ENCODE measurements around the gene CLDN22. TPM values are rescaled to one million over a fixed set of nuclear protein-coding genes. Genes with fewer than 3 reads are reported as not detected.
A peak's percentile ranks its signal among the peaks of the same experiment; 100 is the strongest.

The CLDN22 gene
- total and polyA plus RNA-seq, 2 of the 8 experiments (the other 6 are each of a cell fraction or from before 2014, with no cell fraction given) = not detected

- H3K4me3 ChIP-seq (ENCODE audit: extremely low read depth in 1 of 4, insufficient read depth in 2 of 4, low read depth in 3 of 4, low read length in 4 of 4) = no peak overlapping the region
- no peaks in the 10 kb centered on the region for H3K36me3 ChIP-seq (ENCODE audit: control insufficient read depth in 2 of 4, insufficient read depth in 4 of 4, low read length in 3 of 4)
- H3K27ac ChIP-seq (ENCODE audit: low read depth, low read length) = no peak overlapping the region
- no peak overlapping the region for H2AK5ac ChIP-seq (ENCODE audit: low read depth, low read length)
- TF ChIP-seq KDM4A (IDR thresholded peaks at IDR 0.05; ENCODE audit: low read depth, low read length, severe bottlenecking) (no peak), ASH2L (IDR thresholded peaks at IDR 0.05; ENCODE audit: low read length) (no peak), RXRA (IDR thresholded peaks at IDR 0.05; ENCODE audit: insufficient read depth, low read depth, low read length) (no peak), SIX5 (IDR thresholded peaks at IDR 0.05; ENCODE audit: low read depth, low read length) (no peak), KDM5A (IDR thresholded peaks at IDR 0.05; ENCODE audit: low read length) (no peak), SIRT6 (IDR thresholded peaks at IDR 0.05; ENCODE audit: low read length) (no peak), RBBP5 (IDR thresholded peaks at IDR 0.05; ENCODE audit: borderline replicate concordance, low read depth, low read length) (no peak), JUND (IDR thresholded peaks at IDR 0.05; ENCODE audit: low read length) (no peak), BACH1 (IDR thresholded peaks at IDR 0.05; ENCODE audit: low read length) (no peak), BCL11A (IDR thresholded peaks at IDR 0.05; ENCODE audit: low read depth in 2 of 2, low read length in 2 of 2) (no peak)
- H3K4me2 ChIP-seq (ENCODE audit: insufficient read depth in 1 of 2, low read depth in 2 of 2, low read length in 2 of 2) = no peak overlapping the region
- H2BK12ac ChIP-seq (ENCODE audit: low read depth, low read length) = no peak overlapping the region
- peak overlapping the region; percentile 86; the same call in 1 of the 2 replicates for H4K8ac ChIP-seq (ENCODE audit: extremely low read depth, insufficient read depth, low read length)
- no peak overlapping the region for H2BK120ac ChIP-seq (replicated peaks; ENCODE audit: low read depth, low read length)
- no peak overlapping the region for H3K4ac ChIP-seq (replicated peaks; ENCODE audit: insufficient read length, low read depth, low read length)
- H4K20me1 ChIP-seq (replicated peaks in 1 of 2; ENCODE audit: control insufficient read depth in 1 of 2, insufficient read depth in 2 of 2, low read length in 2 of 2) = no peaks in the 10 kb centered on the region
- DNase-seq (ENCODE audit: low read depth in 1 of 2, low spot score in 2 of 2) (no peak), FAIRE-seq (no peak)
- H4K5ac ChIP-seq (ENCODE audit: insufficient read length, low read depth, low read length) = no peak overlapping the region
- POLR2A ChIA-PET (ENCODE audit: partially characterized antibody) = no interaction called here
- H3K14ac ChIP-seq (ENCODE audit: insufficient read length) = no peak overlapping the region
- H3K9ac ChIP-seq (replicated peaks in 1 of 4; ENCODE audit: extremely low read depth in 1 of 4, low read depth in 3 of 4, low read length in 3 of 4) = no peak overlapping the region
- H3K27me3 ChIP-seq (replicated peaks in 1 of 4; ENCODE audit: control insufficient read depth in 3 of 4, extremely low read depth in 1 of 4, insufficient read depth in 3 of 4, low read length in 3 of 4) = no peaks in the 10 kb centered on the region
- H3K4me1 ChIP-seq (replicated peaks in 1 of 4; ENCODE audit: control insufficient read depth in 3 of 4, insufficient read depth in 4 of 4, low read length in 3 of 4) = no peaks in the 10 kb centered on the region
- CTCF ChIA-PET (ENCODE audit: partially characterized antibody) = interaction anchor here (0.7 kb wide), 1 partner anchor 489 kb away, joined by 3 read pairs; no protein-coding TSS in a partner anchor
- H2BK5ac ChIP-seq (ENCODE audit: low read depth, low read length) = no peak overlapping the region
- H3K9me3 ChIP-seq (ENCODE audit: insufficient read depth in 2 of 2, low read depth in 1 of 2, low read length in 1 of 2) = no peaks in the 10 kb centered on the region
- 92% methylated on average over 4 of the region's 4 CpGs; no CpG with 5 or more reads in 1 of the 2 experiments for WGBS, 2 experiments (ENCODE audit: extremely low coverage in 1 of 2, insufficient coverage in 1 of 2, insufficient read length in 1 of 2, insufficient replicate concordance in 2 of 2, low coverage in 1 of 2, low lambda C conversion rate in 2 of 2, missing lambda C conversion rate in 1 of 2)
- H2AFZ ChIP-seq (ENCODE audit: low read length) = no peak overlapping the region
- no peak overlapping the region for H4K91ac ChIP-seq (replicated peaks; ENCODE audit: insufficient read length, low read length)
- H3K23ac ChIP-seq (ENCODE audit: insufficient read length) = no peak overlapping the region
- no peak overlapping the region for H2BK20ac ChIP-seq (ENCODE audit: low read length)
- no peak overlapping the region for H3K56ac ChIP-seq (replicated peaks; ENCODE audit: insufficient read length, low read depth, low read length)
- no peak overlapping the region for H3K18ac ChIP-seq (ENCODE audit: extremely low read depth, low read length)
- no peaks in the 10 kb centered on the region; the same call in 1 of the 2 replicates for H3K23me2 ChIP-seq (ENCODE audit: low read depth, low read length)
- H3K79me2 ChIP-seq (ENCODE audit: control insufficient read depth in 1 of 2, insufficient read depth in 2 of 2, low read length in 2 of 2) = no peaks in the 10 kb centered on the region
- H3K79me1 ChIP-seq (ENCODE audit: low read depth, low read length) = no peaks in the 10 kb centered on the region
- H2BK15ac ChIP-seq (ENCODE audit: low read length) = no peak overlapping the region
These were observed 25.2 kb upstream of the CLDN22 start for GRCh38 chr4:183345261-183345660.

Measured in H1 (cell line).